NCI-H1105 (cell line): Measurements from ENCODE around the gene PIK3C2G.
"Not testable (repeated sequence)": the region's sequence is repeated elsewhere in the genome, so short reads cannot be mapped to it uniquely, and the experiment has no call there.

ENCODE experiments used
- DNase-seq: peaks from one replicate; lab custom pipeline; 2025; lab: John Stamatoyannopoulos, UW

PIK3C2G gene

GRCh38 chr12:18468246-18469075 is 207.1 kb downstream of the PIK3C2G start:
- no peak for DNase-seq

- no peak for DNase-seq
These were observed 208.9 kb downstream of the PIK3C2G start for GRCh38 chr12:18470251-18470650.

GRCh38 chr12:18472304-18472703 is 211.0 kb downstream of the PIK3C2G start:
- no peak for DNase-seq

DNA sequence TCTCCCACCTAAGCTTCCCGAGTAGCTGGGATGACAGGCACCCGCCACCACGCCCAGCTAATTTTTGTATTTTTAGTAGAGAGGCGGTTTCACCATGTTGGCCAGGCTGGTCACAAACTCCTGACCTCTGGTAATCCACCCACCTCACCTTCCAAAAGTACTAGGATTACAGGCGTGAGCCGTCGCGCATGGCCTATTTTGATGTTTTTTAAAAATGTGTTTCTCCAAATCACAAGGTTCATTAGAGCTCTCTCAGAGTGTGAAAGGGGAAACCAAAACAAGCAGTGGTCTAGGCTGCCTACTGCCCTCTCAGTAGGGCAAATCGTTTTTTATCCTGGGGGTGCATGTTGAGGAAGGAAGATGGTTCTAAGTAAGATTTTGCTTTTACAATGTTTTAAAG is 211.5 kb downstream of the PIK3C2G start:
- DNase-seq = no peak

DNA sequence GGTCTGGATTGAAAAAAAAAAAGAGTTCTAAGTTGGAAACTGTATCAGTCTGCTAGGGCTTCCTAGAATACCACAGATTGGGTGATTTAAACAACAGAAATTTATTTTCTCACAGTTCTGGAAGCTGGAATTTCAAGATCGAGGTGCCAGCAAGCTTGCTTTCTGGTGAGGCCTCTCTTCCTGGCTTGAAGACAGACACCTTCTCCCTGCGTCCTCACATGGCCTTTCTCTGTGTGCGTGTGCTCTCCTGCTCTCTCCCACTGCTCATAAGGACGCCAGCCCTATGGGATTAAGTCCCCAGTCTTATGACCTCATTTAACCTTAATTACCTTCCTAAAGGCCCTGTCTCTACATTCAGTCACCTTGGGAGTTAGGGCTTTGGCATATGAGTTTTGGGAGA is 215.5 kb downstream of the PIK3C2G start:
- DNase-seq = no peak

- DNase-seq = no peak
These were observed 217.9 kb downstream of the PIK3C2G start for GRCh38 chr12:18479256-18479655.

- DNase-seq = no peak
These were observed 221.3 kb downstream of the PIK3C2G start for GRCh38 chr12:18482601-18483120.

- DNase-seq = no peak
These were observed 222.5 kb downstream of the PIK3C2G start for GRCh38 chr12:18483698-18484325.

GRCh38 chr12:18486036-18486435 is 224.7 kb downstream of the PIK3C2G start:
- no peak for DNase-seq

- no peak for DNase-seq
These were observed 226.2 kb downstream of the PIK3C2G start for GRCh38 chr12:18487509-18487908.

DNA sequence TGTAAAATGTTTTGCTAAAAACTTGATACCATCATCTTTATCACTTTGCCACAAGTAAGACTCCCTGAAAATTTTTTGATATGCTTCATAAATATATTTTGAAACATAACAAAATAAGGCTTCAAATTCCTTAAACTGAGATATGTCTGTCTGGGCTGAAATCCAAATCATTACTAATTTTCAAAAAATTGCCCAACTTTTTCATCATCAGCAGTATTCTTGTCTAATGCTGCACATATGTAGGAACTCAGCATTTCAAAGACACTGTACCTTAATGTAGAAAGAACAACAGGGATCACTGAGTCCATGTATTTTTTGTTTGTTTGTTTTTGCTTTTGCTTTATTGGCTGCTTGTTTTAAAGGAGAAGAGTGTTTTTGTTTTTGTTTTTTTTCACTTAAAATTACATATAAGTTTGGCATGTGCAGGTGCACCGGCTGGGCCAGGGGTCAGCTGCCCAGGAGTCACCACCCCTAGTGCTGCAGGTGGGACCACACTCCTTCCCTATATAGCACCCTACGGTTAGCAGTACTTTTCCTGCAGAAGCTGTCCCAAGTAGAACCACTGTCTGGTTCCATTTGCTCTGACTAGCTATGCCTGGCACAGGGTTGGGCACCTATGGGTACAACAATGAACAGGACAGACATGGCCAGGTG is 231.2 kb downstream of the PIK3C2G start:
- no peak for DNase-seq

GRCh38 chr12:18496156-18496555 is 234.8 kb downstream of the PIK3C2G start:
- peak; percentile 15 for DNase-seq

- not testable (repeated sequence) for DNase-seq
These were observed 238.8 kb downstream of the PIK3C2G start for GRCh38 chr12:18500160-18500574.

DNA sequence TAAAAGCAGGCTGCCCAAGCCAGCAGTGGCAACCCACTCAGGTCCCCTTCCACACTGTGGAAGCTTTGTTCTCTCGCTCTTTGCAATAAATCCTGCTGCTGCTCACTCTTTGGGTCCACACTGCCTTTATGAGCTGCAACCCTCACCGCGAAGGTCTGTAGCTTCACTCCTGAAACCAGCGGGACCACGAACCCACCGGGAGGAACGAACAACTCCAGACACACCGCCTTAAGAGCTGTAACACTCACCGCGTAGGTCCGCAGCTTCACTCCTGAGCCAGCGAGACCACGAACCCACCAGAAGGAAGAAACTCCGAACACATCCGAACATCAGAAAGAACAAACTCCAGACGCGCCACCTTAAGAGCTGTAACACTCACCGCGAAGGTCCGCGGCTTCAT is 239.4 kb downstream of the PIK3C2G start:
- not testable (repeated sequence) for DNase-seq

GRCh38 chr12:18502422-18502968 is 241.2 kb downstream of the PIK3C2G start:
- DNase-seq = peak; percentile 25

GRCh38 chr12:18521461-18521860 is 260.1 kb downstream of the PIK3C2G start:
- DNase-seq = no peak

- DNase-seq = no peak
These were observed 261.5 kb downstream of the PIK3C2G start for GRCh38 chr12:18522806-18523205.

- not testable (repeated sequence) for DNase-seq
These were observed 281.2 kb downstream of the PIK3C2G start for GRCh38 chr12:18542497-18542896.

GRCh38 chr12:18546399-18546798 is 285.1 kb downstream of the PIK3C2G start:
- DNase-seq = peak; percentile 5

DNA sequence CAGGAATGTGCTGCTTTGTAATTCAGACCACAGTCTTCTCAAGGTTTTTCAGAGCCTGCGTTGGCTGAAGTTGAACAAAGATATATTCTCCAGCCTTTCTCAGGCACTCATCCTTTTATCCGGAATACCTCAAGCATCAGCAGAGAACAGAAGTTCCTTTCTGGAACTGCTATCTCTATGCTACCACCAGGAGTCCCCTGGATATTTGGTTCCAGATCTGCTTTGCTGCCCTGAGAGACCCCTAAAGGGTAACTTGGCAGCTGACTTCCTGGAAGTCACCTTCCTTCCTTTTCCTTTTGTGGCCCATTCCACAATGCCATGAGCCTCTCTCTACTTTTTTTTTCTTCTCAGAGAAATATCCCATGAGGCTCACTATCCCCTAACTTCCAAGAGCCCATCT is 288.3 kb downstream of the PIK3C2G start:
- DNase-seq = no peak

GRCh38 chr12:18551106-18551505 is 289.8 kb downstream of the PIK3C2G start:
- DNase-seq = no peak

DNA sequence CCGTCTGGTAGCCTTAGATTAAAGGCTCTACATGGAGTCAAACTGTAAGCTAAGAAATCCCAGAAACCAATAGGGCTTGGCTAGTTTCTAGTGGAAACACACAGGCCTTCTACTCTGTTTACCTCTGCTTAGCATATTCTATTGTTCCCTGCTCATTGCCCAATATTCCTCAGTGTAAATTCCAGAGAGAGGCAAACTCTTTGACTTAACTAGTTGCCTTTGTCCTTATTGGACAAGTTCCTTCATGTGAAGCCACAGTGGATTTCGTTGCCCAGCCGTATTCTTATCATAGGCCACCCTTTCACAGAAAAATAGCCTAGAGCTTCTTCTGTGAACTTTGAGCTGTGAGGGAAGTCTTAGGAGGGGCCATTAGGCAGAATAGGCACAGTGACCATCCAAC is 290.4 kb downstream of the PIK3C2G start:
- no peak for DNase-seq
